ENCODE data around the gene NRG2. TPM values are rescaled to one million over a fixed set of nuclear protein-coding genes. Genes with fewer than 3 reads are reported as not detected.

NRG2 gene
- total and polyA plus RNA-seq, 5 donors, result 1.1 to 3.6 (median 1.8) TPM

GRCh38 chr5:139798883-139799282 lies 244.2 kb downstream of the NRG2 start:
- no peaks in the 10 kb centered on the region for H3K27me3 ChIP-seq (ENCODE audit: control insufficient read depth, insufficient read depth)
- DNase-seq (no peak), ATAC-seq (no peak)
- intact Hi-C loops (cut with DNase I), result no loop called here
- H3K4me3 ChIP-seq (ENCODE audit: low read length), result no peak overlapping the region
- no peaks in the 10 kb centered on the region for H3K4me1 ChIP-seq (ENCODE audit: control insufficient read depth, insufficient read depth, low read length)
- 77% methylated on average over 2 of the region's 2 CpGs for WGBS
- H3K27ac ChIP-seq (ENCODE audit: low read length), result no peak overlapping the region
- H3K9me3 ChIP-seq (ENCODE audit: control insufficient read depth, low read length), result no peaks in the 10 kb centered on the region

DNA sequence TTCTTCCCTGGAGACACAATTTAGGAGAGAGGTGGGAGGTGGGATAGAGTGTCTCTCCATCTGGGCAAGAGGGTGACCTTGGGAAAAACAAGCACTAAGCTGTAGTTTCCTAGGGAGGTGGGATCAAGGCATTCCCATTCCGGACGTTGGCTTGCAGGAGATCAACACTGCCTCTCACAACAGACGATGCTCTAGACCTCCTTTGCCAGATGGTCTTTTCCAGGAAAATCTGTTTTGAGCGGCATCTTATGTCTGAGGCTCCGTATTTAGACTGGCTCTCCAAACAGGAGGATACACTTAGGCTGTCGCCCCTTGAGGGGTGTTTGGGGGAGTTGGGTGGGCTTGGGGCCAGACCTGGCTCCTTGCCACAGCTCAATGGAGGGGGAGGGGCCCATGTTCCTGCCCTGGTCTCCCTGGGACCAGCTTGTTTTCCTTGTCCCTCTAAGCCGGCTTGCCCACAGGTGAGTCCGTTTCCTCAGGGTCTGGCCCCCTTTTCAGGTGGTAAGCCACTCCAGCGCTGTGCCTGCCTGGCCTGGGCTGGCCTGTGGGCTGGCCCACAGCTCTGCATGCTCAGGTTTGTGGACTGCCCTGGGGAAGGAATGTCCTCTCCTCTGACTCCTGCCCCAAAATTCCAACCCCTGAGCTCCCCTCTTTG lies 245.1 kb downstream of the NRG2 start:
- 51% methylated on average over 9 of the region's 9 CpGs for WGBS
- Histone ChIP-seq H3K27me3 (ENCODE audit: control insufficient read depth, insufficient read depth) (no peaks in the 10 kb centered on the region), H3K4me3 (ENCODE audit: low read length) (no peak overlapping the region), H3K27ac (ENCODE audit: low read length) (no peak overlapping the region), H3K9me3 (ENCODE audit: control insufficient read depth, low read length) (no peaks in the 10 kb centered on the region), H3K4me1 (ENCODE audit: control insufficient read depth, insufficient read depth, low read length) (no peaks in the 10 kb centered on the region)
- no peak for ATAC-seq
- DNase-seq, result peak in 1 of 3 donors; percentile 8
- intact Hi-C loops (cut with DNase I), result no loop called here

DNA sequence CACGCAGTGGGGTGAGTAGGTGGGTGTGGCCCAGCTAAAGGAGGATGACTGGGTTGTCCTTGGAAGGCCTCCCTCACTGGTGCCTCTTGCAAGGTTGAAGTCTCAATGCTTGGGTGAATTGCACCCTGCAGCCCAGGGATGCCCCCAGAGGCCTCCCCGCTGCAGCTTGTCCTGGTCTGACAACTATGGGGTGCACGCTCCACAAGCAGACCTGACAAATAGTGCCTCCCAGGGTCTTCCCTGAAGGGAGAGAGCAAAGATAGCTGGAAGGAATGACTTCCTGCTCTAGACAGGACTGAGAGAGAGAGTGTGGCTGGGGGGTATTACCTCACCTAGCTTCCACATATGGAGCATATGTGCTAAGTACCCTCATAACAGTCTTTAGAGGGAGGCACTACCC lies 245.8 kb downstream of the NRG2 start:
- H3K4me3 ChIP-seq (ENCODE audit: low read length), result no peak overlapping the region
- no peaks in the 10 kb centered on the region for H3K27me3 ChIP-seq (ENCODE audit: control insufficient read depth, insufficient read depth)
- ATAC-seq (no peak), DNase-seq (no peak)
- intact Hi-C loops (cut with DNase I), result no loop called here
- H3K27ac ChIP-seq (ENCODE audit: low read length), result no peak overlapping the region
- WGBS, result 65% methylated on average over 3 of the region's 3 CpGs
- H3K4me1 ChIP-seq (ENCODE audit: control insufficient read depth, insufficient read depth, low read length), result no peaks in the 10 kb centered on the region
- no peaks in the 10 kb centered on the region for H3K9me3 ChIP-seq (ENCODE audit: control insufficient read depth, low read length)

Other genes with a start within 250 kb of the NRG2 start
- under 1 TPM in 2 of 4 donors, not detected in 2; 0.06 to 0.11 TPM for gene PSD2, start 247.5 kb downstream of the NRG2 start, total RNA-seq
- gene PSD2, start 247.5 kb downstream of the NRG2 start, polyA plus RNA-seq, result 0.02 TPM
- gene PURA, start 70.8 kb upstream of the NRG2 start, total RNA-seq, result 10 to 100 TPM; 25.7 to 37.1 (median 32.9) TPM
- gene PURA, start 70.8 kb upstream of the NRG2 start, polyA plus RNA-seq, result 6.1 TPM
- 10 to 100 TPM; 14.9 to 20.1 (median 16.9) TPM for gene IGIP, start 82.6 kb upstream of the NRG2 start, total RNA-seq
- gene IGIP, start 82.6 kb upstream of the NRG2 start, polyA plus RNA-seq, result 9.8 TPM
- gene CYSTM1, start 131.9 kb upstream of the NRG2 start, total RNA-seq, result 10 to 100 TPM; 47.8 to 58.3 (median 51.1) TPM
- 77.4 TPM for gene CYSTM1, start 131.9 kb upstream of the NRG2 start, polyA plus RNA-seq